IMR-90 (cell line): Measurements from ENCODE around the gene PNLIP. TPM values are rescaled to one million over a fixed set of nuclear protein-coding genes. Genes with fewer than 3 reads are reported as not detected.

Experiments used
- ATAC-seq: fragments of 200-7000 bp; cut with Tn5 transposase; 2 replicates; pipeline ENCODE4 v1.9.1; 2020; ENCODE audit warnings: low read depth, mild to moderate bottlenecking, moderate library complexity
- BruUV-seq: library from RNA; stranded (reverse); fragments of 400-500 nt; replicated peaks from 2 replicates; lab custom pipeline; 2021; lab: Mats Ljungman, UMichigan
- CTCF ChIA-PET: fragments of 300-600 bp; formaldehyde crosslinking; extraction: SDS; loops from one replicate; lab custom pipeline; 2021; ENCODE audit warnings: antibody characterized with exemption; lab: Yijun Ruan, JAX
- POLR2A ChIA-PET: fragments of 300-600 bp; sonication (Branson Sonifier 250); formaldehyde crosslinking; loops from one replicate; lab custom pipeline; 2022; ENCODE audit warnings: antibody characterized with exemption; ENCODE audit not compliant: unreplicated experiment; lab: Charles Lee
- DNase-seq: peaks from one replicate; pipeline ENCODE4 v3.0.0; 2013
- H2AFZ ChIP-seq: replicated peaks from 2 replicates; pipeline ENCODE3; 2013; ENCODE audit warnings: low read length, mild to moderate bottlenecking; ENCODE audit not compliant: poor library complexity
- H2AK5ac ChIP-seq: 2 replicates; pipeline ENCODE4 v1.6.1; 2013; ENCODE audit warnings: low read depth, low read length, inconsistent platforms
- H2AK9ac ChIP-seq: replicated peaks from 2 replicates; pipeline ENCODE3; 2013; ENCODE audit warnings: mild to moderate bottlenecking, low read depth, low read length, moderate library complexity; ENCODE audit not compliant: poor library complexity
- H2BK120ac ChIP-seq: 2 replicates; pipeline ENCODE4 v1.6.1; 2013; ENCODE audit warnings: low read depth, low read length, inconsistent platforms
- H2BK15ac ChIP-seq: 3 replicates; pipeline ENCODE4 v1.6.1; 2013; ENCODE audit warnings: low read depth, low read length, inconsistent platforms
- H2BK20ac ChIP-seq: 2 replicates; pipeline ENCODE4 v1.6.1; 2013; ENCODE audit warnings: low read depth, mild to moderate bottlenecking, inconsistent platforms, low read length, moderate library complexity
- H2BK5ac ChIP-seq: 2 replicates; pipeline ENCODE4 v1.6.1; 2013; ENCODE audit warnings: mild to moderate bottlenecking, low read depth, low read length, inconsistent platforms; ENCODE audit not compliant: poor library complexity, severe bottlenecking
- H3K14ac ChIP-seq: replicated peaks from 2 replicates; pipeline ENCODE4 v1.6.1; 2013; ENCODE audit warnings: low read depth, low read length, inconsistent platforms
- H3K18ac ChIP-seq: 2 replicates; pipeline ENCODE4 v1.6.1; 2013; ENCODE audit warnings: low read depth, low read length, control low read depth
- H3K23ac ChIP-seq: 2 replicates; pipeline ENCODE4 v1.6.1; 2013; ENCODE audit warnings: low read depth, low read length, inconsistent platforms
- H3K27ac ChIP-seq: 2 replicates; pipeline ENCODE4 v1.5.1; 2013; ENCODE audit warnings: mild to moderate bottlenecking, control low read depth, low read length; ENCODE audit not compliant: insufficient read depth
- H3K27me3 ChIP-seq: 2 replicates; pipeline ENCODE4 v1.6.1; 2013; ENCODE audit warnings: low read length; ENCODE audit not compliant: control insufficient read depth, insufficient read depth
- H3K36me3 ChIP-seq: 2 replicates; pipeline ENCODE4 v1.6.1; 2013; ENCODE audit warnings: low read length, mixed read lengths; ENCODE audit not compliant: control insufficient read depth, insufficient read depth
- H3K4ac ChIP-seq: 2 replicates; pipeline ENCODE4 v1.6.1; 2013; ENCODE audit warnings: low read depth, low read length, inconsistent platforms
- H3K4me1 ChIP-seq: 2 replicates; pipeline ENCODE4 v1.6.1; 2013; ENCODE audit warnings: low read length, mixed read lengths; ENCODE audit not compliant: control insufficient read depth, insufficient read depth
- H3K4me2 ChIP-seq: 2 replicates; pipeline ENCODE4 v1.6.1; 2013; ENCODE audit warnings: low read depth, mild to moderate bottlenecking, control low read depth, low read length, moderate library complexity
- H3K4me3 ChIP-seq: 2 replicates; pipeline ENCODE4 v1.5.1; 2013; ENCODE audit warnings: low read depth, mild to moderate bottlenecking, control low read depth, low read length, moderate library complexity; ENCODE audit not compliant: insufficient read depth
- H3K56ac ChIP-seq: 2 replicates; pipeline ENCODE4 v1.6.1; 2013; ENCODE audit warnings: low read length, inconsistent platforms; ENCODE audit not compliant: insufficient read depth; ENCODE audit errors: extremely low read depth
- H3K79me1 ChIP-seq, 2 experiments: 2 replicates each; pipeline ENCODE4 v1.6.1; 2013; ENCODE audit warnings: low read length in 2 of 2, inconsistent platforms in 1 of 2, low read depth in 1 of 2
- H3K9ac ChIP-seq: 2 replicates; pipeline ENCODE4 v1.6.1; 2013; ENCODE audit warnings: low read depth, low read length, control low read depth
- H3K9me1 ChIP-seq: 2 replicates; pipeline ENCODE4 v1.6.1; 2013; ENCODE audit warnings: low read length, inconsistent platforms; ENCODE audit not compliant: insufficient read depth
- H3K9me3 ChIP-seq: 2 replicates; pipeline ENCODE4 v1.6.1; 2013; ENCODE audit warnings: low read length; ENCODE audit not compliant: control insufficient read depth, insufficient read depth
- H4K20me1 ChIP-seq: 2 replicates; pipeline ENCODE4 v1.6.1; 2013; ENCODE audit warnings: low read length, inconsistent platforms; ENCODE audit not compliant: insufficient read depth
- H4K5ac ChIP-seq: 2 replicates; pipeline ENCODE4 v1.6.1; 2013; ENCODE audit warnings: mild to moderate bottlenecking, low read depth, low read length, control low read depth
- H4K8ac ChIP-seq, 2 experiments: 2 replicates each; pipeline ENCODE4 v1.6.1; 2013; ENCODE audit warnings: low read depth in 2 of 2, low read length in 2 of 2, control low read depth in 1 of 2, inconsistent platforms in 1 of 2
- H4K91ac ChIP-seq: 2 replicates; pipeline ENCODE4 v1.6.1; 2013; ENCODE audit warnings: low read depth, low read length, inconsistent platforms; ENCODE audit not compliant: insufficient read depth
- BHLHE40 ChIP-seq: fragments of 150-350 bp; IDR thresholded peaks from 2 replicates; pipeline ENCODE4 v1.6.1; 2016; ENCODE audit warnings: mild to moderate bottlenecking, low read depth, low read length
- CEBPB ChIP-seq: IDR thresholded peaks from 2 replicates; pipeline ENCODE4 v1.6.1; 2012; ENCODE audit warnings: low read depth, low read length, improper control_type of control experiment
- MAFK ChIP-seq: IDR thresholded peaks from 2 replicates; pipeline ENCODE4 v1.6.1; 2012; ENCODE audit warnings: low read depth, low read length, improper control_type of control experiment
- RCOR1 ChIP-seq: IDR thresholded peaks from 2 replicates; pipeline ENCODE4 v1.6.1; 2012; ENCODE audit warnings: mild to moderate bottlenecking, low read length, improper control_type of control experiment; ENCODE audit not compliant: insufficient replicate concordance
- WGBS, 2 experiments: methylation state at CpG; one replicate each; pipeline versions ENCODE4 v1.1.5 to v1.1.7; 2013; ENCODE audit warnings: missing lambda C conversion rate in 2 of 2; ENCODE audit not compliant: insufficient read length in 1 of 2; ENCODE audit errors: extremely low coverage in 2 of 2; 5-methylcytosine and 5-hydroxymethylcytosine counted together
- dilution Hi-C: fragments of 300-500 bp; cut with HindIII; formaldehyde crosslinking; loops from one replicate; pipeline ENCODE4 v1.14.3; 2018; ENCODE audit warnings: low sequenced_read_pairs; ENCODE audit not compliant: unreplicated experiment
- in situ Hi-C: fragments of 300-500 bp; cut with MboI; formaldehyde crosslinking; loops from 3 replicates; pipeline ENCODE4 v1.14.3; 2019; ENCODE audit warnings: low sequenced_read_pairs, inconsistent platforms, mixed read lengths
- intact Hi-C: fragments of 100-400 bp; cut with micrococcal nuclease; formaldehyde crosslinking; loops from 2 replicates; pipeline ENCODE4 v1.10.0; 2022
- polyA plus RNA-seq, 3 experiments: library from polyadenylated mRNA; depleted of rRNA; stranded (reverse); fragments of >200 nt; gene quantifications; 2 replicates each; pipeline ENCODE4 v1.2.3, GENCODE V29; 2012; ENCODE audit warnings: low replicate concordance in 1 of 3
- total RNA-seq: library from RNA; depleted of rRNA; stranded (reverse); fragments of >200 nt; gene quantifications from 2 replicates; pipeline ENCODE4 v1.2.3, GENCODE V29; 2012

Gene PNLIP
- total and polyA plus RNA-seq, 2 of the 4 experiments (the other 2 are of a cell fraction): not detected

DNA sequence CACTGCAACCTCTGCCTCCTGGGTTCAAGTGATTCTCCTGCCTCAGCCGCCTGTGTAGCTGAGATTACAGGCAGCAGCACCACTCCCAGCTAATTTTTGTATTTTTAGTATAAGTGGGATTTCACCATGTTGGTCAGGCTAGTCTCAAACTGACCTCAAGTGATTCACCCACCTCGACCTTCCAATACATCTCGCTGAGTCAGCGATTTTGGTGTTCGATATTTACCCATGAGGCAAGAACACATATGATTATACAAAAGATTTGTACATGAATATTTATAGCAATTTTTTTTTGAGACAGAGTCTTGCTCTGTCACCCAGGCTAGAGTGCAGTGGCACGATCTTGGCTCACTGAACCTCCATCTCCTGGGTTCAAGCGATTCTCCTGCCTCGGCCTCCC, 19.8 kb downstream of the PNLIP start:
- in situ Hi-C loops (no loop called here), intact Hi-C loops (no loop called here), dilution Hi-C loops (no loop called here)
- Histone ChIP-seq H3K4ac (no peak overlapping the region), H3K79me1 (no peaks in the 10 kb centered on the region), H3K9me1 (no peaks in the 10 kb centered on the region), H3K18ac (no peak overlapping the region), H3K4me1 (no peaks in the 10 kb centered on the region), H2BK5ac (no peak overlapping the region), H3K27ac (no peak overlapping the region), H3K9me3 (no peaks in the 10 kb centered on the region), H4K8ac (no peak overlapping the region), H2AK9ac (no peak overlapping the region), H4K20me1 (no peaks in the 10 kb centered on the region), H3K4me3 (no peak overlapping the region), H3K36me3 (no peaks in the 10 kb centered on the region), H4K91ac (no peak overlapping the region), H2BK20ac (no peak overlapping the region), H2AK5ac (no peak overlapping the region), H3K9ac (no peak overlapping the region), H3K23ac (no peak overlapping the region), H2BK120ac (no peak overlapping the region), H4K5ac (no peak overlapping the region), H3K27me3 (no peaks in the 10 kb centered on the region), H2AFZ (no peak overlapping the region), H2BK15ac (no peak overlapping the region), H3K14ac (no peak overlapping the region), H3K56ac (no peak overlapping the region), H3K4me2 (no peak overlapping the region)
- WGBS, 2 experiments: no CpG with 5 or more reads among the region's 8 CpGs
- ChIA-PET CTCF (no interaction called here), POLR2A (no interaction called here)
- DNase-seq: no peak
- no peak for ATAC-seq
- BruUV-seq: no TSS peak
- TF ChIP-seq CEBPB: no peak
- TF ChIP-seq RCOR1: no peak
- TF ChIP-seq BHLHE40: no peak
- TF ChIP-seq MAFK: peak; percentile 99
